Ureter (tissue), 1 donor: ENCODE data around the gene SERTAD2. TPM values are rescaled to one million over a fixed set of nuclear protein-coding genes. Genes with fewer than 3 reads are reported as not detected.

Experiments used
- DNase-seq: peaks from one replicate; pipeline ENCODE4 v3.0.0-alpha.2; 2020; ENCODE audit warnings: low spot score
- total RNA-seq: library from RNA; stranded (reverse); gene quantifications from one replicate; pipeline ENCODE4 v1.2.4, GENCODE V29; 2023
- donor health status: DM: yes; HTN: yes; CAD: no.

The SERTAD2 gene
- total RNA-seq, 1 donor from 2014 or later: 23.1 TPM

DNA sequence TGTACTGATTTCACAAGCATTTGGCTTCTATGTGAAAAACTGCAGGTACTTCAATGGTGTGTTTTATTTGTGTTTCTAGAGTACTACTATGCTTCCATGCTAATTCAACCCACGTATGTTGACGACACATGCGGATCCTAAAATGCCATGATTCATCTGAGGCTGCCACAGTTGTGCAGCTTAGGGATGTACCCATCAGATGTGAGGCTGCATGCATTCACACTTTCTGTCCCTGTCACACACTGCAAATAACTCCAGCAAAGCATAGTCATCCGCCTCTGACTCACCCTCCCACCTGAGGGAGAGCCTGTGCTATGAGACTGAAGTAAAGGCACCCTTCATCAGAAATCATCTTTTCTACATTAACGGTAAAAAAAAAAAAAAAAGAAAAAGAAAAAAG lies 22.1 kb upstream of the SERTAD2 start:
- no peak for DNase-seq

DNA sequence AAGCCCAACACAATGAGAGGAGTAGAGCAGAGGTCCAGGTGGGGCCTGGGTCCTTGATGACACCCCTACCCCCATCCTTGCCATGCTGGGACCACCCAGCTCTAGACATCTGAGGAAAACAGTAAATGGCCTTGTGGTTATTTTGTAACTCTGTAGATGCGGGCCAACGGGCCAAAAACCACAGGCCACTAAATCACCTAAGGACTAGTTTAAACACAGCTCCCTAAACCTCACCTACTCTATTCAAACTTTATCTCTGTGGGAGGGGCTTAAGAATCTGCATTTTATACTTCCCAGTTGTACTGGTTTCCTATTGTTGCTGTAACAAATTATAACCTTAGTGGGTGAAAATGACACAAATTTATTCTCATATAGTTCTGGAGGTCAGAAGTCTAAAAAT lies 19.0 kb upstream of the SERTAD2 start:
- DNase-seq: no peak

DNA sequence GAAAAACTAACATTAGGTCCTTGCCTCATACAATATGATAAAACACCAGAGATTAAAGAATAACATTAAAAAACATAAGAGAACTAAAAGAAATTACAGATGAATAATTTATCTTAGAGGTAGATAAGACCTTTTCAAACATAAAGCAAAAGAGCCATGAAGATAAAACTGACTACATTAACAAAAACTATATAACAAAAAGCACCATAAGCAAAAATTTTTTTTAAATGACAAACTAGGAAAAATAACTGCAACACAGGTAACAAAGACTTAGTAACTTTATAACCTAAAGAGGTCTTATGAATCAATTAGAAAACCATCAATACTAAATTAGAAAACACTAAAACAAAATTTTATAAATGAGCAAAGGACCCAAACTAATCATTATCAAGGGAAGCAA lies 16.3 kb upstream of the SERTAD2 start:
- no peak for DNase-seq

DNA sequence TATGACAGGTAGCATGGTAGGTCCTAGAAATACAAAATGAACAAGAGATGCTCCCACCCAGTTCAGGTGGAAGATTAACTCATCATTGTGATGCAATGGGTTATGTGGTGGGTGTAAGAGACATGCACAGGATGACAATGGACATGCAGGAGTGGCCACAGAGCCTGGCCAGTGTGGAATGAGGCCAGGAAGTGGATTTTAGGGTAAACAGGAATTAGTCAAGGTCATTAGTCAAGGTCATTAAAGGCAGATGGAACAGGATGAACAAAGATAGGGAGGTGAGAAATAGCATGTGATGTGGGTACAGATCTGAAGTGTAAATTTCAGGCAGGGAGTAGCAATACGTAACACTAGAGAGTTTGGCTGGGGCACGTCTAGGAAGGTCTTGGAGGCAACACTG lies 15.6 kb upstream of the SERTAD2 start:
- DNase-seq: no peak

DNA sequence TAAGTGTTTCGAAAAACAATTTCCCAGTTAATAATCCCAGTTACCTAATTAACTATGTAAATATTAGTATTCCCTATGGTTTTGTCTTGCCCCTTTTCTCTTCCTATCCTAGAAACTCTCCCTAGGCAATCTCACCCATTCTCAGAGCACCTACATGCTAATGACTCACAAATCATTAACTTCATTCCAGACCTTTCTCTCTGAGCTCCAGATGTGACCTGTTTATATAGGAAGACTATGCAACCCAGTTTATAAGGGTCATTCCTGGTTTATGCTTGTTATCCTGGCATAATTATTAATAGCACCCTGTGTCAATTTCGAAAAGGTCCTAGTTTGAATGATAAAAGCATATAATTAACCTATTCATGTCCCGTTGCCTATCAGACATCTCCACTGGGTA lies 14.8 kb upstream of the SERTAD2 start:
- DNase-seq: no peak

DNA sequence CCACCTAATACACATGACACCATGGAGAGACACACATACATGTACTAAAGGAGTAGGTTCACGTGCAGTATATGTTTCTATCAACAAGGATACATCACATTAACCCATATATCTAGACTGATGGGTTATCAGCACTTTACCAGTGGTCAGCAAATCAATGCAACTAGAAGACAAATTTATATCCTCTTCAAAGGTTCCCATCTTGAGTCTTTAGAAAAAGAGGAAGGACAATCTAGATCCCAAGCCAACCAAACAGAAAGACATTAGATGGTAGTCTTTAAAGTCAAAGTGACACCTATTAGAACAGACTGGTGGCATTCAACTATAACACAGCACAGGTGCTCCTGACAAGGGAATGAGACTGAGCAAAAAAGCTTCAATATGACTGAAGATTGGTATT lies 13.8 kb upstream of the SERTAD2 start:
- no peak for DNase-seq

DNA sequence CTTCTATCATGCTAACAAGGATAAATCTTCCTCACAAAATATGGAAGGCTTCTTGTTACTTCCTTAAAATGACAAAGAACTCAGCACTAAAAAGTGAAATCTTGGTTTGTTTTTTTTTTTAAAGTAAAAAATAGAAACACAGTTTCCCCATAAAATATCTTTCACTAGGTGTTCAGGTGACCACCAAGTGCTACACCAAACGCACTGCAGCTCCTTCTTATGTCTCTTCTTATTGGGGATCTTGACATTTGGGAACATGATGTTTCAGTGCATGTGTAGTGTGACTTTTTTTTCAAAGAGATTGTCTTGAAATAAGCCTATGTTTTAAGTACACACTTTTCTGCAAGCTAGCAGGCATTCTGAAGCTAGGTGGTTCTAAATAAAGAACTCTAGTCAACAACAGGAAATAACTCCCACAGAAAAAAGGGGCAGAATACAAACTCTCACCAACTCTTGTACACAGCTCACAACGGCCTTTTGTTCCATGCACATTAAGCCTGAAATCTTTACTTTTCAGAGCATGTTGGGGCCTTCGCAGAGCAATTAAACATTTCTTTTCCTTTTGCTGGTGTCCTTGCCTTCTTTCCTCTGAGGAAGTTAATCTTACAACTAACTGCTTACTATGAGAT lies 13.2 kb upstream of the SERTAD2 start:
- no peak for DNase-seq

DNA sequence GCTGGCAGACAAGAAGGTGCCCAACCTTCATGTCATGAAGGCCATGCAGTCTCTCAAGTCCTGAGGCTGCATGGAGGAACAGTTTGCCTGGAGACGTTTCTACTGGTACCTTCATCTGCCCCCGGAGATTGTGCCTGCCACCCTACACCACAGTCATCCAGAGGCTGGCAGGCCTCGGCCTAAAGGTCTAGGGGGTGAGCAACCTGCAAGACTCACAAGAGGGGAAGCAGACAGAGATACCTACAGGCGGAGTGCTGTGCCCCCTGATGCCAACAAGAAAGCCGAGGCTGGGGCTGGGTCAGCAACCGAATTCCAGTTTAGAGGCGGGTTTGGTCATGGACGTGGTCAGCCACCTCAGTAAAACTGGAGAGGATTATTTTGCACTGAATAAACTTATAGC lies 12.0 kb upstream of the SERTAD2 start:
- no peak for DNase-seq

DNA sequence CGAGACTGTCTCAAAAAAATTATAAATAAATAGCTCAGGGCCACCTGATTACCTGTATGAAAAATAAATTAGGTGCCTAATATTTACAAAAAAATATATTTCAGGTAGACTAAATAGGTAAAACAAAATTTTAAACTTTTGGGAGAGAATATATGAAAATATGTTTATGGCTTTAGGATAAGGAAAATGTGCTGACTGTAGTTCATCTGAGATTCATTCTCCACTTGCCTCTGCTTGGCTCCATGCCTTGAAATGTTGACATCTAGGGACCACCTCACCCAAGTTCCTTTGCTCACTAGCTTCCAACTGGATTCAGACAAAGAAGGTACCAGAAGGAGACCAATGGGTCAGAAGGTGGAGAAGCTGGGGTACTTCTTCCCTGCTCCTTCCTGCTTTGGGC lies 9.7 kb upstream of the SERTAD2 start:
- DNase-seq: no peak

DNA sequence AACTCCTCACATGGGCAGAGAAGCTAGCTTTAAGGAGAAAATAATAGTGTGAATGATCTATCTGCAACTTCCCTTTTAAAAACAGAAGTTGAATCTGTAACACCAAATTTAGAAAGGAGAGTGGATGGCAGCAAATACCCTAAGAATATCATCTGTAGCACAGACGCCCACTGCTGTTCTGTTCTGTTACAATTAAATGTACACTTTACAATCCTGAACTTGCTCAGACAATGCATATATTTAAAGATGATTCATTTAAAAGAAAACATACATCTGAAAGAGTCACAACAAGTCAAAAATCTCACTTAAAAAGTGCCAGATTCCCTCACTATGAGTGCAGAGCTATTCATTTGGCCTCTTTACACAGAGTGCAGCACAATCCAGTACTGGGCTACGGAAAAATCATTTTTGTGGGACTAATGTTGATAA lies 8.0 kb upstream of the SERTAD2 start:
- DNase-seq: no peak

DNA sequence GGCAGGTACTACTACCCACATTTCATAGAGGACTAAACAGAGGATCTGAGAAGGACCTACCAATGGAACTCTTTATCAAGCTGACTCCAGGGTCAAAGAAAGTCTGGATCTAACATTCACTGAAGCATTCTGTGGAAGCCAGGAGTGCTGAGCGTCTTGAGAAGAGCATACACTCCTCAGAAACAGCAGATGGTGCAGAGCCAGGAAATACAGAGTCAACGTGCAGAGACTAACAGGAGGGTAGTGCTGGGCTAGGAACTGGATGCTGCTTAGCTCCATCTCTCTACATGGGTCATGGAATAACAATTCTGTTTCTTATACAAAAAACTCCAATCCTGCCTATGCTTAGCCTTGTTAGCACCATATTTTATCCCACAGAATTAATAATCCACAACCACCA lies 5.5 kb upstream of the SERTAD2 start:
- no peak for DNase-seq

DNA sequence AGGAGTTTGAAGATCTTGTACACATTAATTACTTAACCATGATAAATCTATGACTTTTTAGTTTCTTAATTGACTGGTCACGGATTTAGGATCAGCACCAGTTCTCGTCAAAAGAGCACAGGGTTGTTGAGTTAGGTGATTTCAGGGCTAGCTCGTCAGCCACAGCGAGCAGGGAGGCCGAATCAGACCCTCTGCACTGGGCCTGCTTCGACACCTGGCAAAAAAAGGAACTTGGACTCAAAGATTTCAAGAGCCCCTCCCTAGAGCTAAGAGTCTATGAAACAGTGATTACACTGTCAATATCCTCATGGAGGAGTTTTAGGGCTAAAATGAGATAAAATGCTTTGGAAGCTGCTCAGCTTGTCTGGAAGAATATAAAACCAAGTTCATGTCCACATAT lies 4.6 kb upstream of the SERTAD2 start:
- DNase-seq: no peak

DNA sequence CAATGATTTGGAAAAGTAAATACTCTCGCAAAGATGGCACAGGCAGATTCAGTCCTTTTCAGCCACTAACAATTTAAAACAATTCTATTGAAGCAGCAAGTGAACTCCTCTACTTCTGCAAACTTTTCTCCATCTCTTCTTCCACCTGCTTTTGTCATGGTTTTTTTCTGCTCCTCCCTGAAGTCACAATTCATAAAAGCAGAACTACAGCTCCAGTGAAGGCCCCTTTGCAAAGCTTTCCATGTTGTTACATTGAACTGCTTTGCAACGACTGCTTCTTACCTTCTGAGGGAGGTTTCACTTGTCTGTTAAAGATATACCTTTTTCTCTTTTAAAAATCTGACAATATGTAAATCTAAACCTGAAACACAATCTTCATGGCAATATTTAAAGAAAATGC lies 3.7 kb upstream of the SERTAD2 start:
- no peak for DNase-seq

DNA sequence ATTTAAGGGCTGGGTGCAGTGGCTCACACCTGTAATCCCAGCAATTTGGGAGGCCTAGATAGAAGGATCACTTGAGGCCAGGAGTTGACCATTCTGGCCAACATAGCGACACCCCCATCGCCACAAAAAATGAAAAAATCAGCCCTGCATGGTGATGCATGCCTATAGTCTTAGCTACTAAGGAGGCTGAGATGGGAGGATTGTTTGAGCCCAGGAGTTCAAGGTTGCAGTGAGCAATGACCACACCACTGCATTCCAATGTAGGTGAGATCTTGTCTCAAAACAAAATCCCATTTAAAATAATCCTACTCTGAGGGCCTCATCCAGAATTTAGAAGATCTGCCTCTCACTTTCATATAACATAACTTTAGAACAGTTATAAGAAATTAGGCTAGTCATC lies 2.7 kb upstream of the SERTAD2 start:
- no peak for DNase-seq

DNA sequence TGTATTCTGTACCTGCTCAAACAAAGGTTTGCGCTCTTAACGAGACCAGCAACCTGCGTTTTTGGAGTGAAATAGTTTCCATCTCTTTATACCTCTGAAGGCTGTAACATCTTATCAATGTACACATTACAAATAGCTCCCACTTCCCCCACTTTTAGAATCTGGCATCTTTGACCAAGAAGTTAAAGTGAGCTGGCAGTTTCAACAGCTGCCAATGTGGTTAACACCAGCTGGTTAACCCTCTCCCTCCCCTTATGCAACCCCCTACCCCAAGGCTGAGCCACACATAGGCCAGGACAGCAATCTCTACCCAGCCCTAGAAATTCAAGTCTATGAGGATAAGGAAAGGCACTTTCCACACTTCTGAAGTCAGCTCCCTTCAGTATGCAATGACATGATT lies 2.2 kb upstream of the SERTAD2 start:
- no peak for DNase-seq

DNA sequence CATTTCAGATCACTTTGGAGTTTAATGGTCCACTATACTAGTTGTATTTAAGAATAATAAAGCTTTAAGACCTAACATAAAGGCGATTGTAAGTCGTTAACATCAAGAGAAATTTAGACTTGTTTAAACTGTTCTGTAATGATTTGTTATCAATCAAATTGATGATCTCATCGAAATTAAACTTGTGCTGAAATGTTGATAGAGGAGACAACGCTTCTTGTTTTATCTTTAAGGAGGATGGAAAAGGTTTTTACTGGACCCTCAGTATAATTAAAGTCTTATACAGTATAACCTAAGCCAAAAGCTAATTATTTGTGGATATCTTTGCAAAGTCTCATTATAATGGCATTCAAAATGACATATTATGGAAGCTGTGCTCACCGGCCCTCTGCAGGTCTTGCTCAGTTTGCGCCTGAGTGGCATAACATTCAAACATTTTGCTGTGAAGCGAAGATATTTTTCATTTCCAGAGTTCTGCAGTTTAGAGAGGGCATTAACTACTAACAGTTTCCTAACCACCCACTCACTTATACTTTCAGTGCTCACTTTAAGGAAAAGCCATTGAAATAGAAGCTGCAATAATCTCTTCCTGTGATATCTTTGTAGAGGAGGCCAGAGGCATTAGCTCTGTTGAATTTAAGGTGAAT lies 1.4 kb upstream of the SERTAD2 start:
- no peak for DNase-seq

DNA sequence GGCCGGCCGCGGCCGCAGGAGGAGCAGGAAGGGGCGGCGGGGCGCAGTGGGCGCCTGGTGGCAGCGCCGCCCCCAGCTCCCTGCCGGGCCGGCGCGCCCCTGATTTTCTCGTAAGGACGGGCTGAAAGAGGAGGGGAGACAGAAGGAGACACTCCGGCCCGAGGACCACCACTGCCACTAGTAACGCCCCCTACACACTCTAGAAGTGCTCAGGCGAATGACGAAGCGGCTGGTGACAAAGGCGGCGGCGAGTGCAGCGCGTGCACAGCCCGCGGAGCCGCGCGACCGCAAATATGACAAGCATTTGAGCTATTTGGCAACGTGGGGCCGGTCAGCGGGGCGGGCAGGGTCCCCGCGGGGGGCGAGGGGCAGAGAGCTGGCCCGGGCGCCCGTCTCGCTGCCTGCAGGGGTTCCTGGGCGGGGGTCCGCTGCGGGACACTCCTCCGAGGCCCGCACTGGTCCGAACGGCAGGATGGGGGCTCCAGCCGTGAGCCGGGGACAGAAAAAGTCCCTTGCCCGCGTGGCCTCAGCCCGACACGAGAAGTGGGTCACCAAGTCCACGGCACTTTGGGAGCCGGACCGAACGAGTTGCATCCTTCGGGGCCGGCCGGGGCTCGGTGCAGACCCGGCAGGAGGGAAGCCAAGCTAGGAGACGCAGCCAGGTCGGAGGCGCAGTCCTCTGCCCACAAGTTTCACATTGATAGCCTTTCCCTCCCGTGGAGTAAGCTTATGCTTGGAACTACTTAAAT lies 524 bp upstream of the SERTAD2 start:
- DNase-seq: peak; percentile 82

DNA sequence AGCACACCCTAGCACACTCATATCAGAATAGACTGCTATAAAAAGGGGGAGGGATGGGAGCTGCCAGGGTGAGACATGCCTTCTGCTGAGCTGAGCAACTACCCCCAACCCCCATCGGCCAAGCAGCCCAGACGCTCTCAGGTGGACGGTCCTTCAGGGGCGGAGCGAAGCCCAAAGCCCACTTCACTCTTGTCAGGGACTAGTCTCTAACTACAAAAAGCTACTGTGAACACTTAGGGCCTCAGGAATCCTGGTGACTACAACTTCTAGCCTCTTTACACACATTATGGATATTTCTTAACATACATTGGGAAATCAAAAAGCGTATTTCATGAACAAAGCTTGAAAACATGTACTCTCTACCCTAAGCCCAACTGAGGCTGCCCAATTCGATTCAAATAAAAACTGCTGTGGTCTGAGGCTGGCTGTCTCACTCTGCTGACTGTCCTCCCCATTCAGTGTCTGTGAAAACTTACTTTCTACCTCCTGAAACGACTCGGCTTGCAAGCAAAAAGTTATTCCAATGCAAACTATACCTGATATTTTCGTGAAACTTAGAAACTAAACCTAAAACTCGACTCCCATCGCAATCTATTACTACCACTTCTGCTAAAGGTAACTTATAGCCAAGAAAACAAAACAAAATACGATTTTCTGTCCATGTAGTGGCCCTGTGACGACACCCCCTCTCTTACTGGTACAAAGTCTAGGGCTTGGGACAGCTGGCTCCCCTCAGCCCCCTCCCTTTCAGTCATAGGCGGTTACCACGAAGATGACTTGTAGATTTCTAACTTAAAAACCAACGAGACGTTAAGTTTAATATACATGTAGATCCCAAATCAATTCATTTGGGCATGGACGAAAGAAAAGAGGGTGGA lies 1.2 kb downstream of the SERTAD2 start:
- no peak for DNase-seq

DNA sequence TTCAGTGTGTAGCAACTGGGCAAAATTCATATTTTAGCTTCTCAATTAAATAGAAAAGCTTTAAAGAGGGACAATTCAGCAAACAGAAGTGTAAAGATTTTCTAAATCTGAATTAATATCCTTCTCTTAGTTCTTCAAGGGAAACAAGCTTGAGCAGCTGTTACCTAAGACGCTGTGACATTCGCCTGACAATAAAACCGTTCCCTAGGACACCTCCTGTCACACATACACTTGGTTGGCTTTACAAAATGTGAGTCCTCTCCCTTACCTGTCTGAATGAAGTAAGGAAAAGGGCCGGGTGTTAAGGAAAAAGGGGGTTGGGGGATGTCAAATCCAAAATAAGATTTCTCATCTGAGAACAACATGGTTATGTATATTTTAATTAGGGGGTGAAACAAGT lies 2.1 kb downstream of the SERTAD2 start:
- DNase-seq: no peak

DNA sequence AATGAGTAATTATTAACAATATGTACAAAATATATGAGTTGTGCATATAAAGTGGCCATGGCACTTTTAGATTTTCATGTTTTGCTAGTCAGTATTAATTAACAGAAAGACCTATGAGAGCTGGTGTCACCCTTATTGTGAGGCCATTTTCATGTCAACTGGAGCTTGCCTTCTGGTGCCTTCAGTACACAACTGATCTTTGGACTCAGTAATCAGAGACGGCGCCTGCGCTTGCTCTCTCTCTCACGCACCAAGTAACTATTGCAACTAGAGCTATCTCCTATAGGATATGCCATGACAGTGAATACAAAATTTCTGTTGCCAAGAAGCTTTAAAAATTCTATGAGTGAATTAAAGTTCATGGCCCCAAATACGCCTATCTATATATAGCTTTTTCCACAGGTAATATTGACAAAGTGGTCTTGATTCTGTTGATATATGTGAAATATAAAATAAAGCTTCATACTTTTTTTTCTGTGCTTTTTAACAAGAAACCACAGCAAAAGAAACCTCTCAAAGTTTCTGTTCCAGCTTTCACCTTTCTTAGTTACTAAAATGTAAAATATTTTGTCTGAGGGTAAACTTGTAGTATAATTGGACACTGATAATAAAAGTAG lies 2.9 kb downstream of the SERTAD2 start:
- no peak for DNase-seq

DNA sequence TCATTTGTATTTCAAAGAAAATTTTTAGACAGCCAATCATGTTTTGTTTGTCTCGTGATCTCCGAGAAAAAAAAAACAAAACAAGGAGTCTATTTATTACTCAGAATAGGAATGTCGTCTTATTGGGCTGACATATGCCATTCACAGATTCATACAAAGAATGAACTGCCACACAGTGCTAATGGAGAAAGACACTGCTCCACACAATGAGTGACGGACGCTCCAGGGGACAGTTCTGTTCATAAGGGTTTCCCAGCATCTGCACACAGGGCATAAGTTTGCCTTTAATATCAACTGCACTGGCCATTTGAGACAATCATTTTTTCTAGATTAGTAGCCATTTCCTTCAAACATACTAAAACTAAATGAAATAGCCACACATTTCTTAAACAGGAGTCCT lies 3.4 kb downstream of the SERTAD2 start:
- DNase-seq: no peak

DNA sequence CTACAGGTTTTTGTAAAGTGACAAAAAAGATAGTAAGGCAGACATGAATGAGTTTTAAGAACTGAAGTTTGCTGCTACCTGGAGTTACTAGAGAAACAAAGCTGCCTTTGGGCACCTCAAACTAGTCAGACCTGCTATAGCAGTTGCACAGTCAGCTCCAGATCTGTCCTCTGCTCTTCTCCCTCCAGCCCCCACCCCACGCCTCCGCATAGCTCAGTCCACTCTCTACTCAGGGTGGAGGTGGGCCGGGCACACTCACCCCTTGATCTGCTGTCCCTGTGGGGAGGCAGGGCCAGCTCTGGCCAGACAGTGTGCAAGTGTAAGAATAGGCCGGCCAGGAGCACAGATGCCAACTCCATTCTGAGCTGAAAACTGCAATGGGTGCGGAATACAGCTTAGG lies 4.1 kb downstream of the SERTAD2 start:
- DNase-seq: no peak
